ENCODE measurements around the gene ADCY10. TPM values are rescaled to one million over a fixed set of nuclear protein-coding genes. Genes with fewer than 3 reads are reported as not detected.

The ADCY10 gene
- total RNA-seq, 1 donor from 2014 or later: not detected

DNA sequence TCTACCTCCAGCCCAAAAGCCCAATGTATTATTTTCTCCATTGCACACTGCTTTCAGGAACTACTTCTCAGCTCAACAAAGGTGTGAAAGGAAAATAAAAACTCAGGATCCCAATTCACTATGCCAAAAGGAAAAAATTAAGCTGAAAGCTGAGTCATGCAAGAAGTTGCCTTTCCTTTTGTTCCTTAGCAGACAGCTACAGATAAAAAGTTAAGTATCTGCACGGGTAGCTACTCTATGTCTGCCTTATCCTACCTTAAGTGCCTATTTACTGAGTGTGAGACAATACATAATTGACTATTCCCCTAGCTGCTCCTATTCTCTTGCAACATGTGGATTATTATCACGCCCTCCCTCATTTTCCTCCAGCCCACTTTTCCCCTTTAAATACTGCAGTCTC lies 84.1 kb downstream of the ADCY10 start:
- TF ChIP-seq, protein P1, sequence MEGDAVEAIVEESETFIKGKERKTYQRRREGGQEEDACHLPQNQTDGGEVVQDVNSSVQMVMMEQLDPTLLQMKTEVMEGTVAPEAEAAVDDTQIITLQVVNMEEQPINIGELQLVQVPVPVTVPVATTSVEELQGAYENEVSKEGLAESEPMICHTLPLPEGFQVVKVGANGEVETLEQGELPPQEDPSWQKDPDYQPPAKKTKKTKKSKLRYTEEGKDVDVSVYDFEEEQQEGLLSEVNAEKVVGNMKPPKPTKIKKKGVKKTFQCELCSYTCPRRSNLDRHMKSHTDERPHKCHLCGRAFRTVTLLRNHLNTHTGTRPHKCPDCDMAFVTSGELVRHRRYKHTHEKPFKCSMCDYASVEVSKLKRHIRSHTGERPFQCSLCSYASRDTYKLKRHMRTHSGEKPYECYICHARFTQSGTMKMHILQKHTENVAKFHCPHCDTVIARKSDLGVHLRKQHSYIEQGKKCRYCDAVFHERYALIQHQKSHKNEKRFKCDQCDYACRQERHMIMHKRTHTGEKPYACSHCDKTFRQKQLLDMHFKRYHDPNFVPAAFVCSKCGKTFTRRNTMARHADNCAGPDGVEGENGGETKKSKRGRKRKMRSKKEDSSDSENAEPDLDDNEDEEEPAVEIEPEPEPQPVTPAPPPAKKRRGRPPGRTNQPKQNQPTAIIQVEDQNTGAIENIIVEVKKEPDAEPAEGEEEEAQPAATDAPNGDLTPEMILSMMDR (conservative IDR thresholded peaks at IDR 0.05; ENCODE audit: low read depth, low read length): no peak
- DNase-seq (ENCODE audit: low read depth): no peak
- no peak overlapping the region for H3K4me3 ChIP-seq (ENCODE audit: low read depth, low read length)

DNA sequence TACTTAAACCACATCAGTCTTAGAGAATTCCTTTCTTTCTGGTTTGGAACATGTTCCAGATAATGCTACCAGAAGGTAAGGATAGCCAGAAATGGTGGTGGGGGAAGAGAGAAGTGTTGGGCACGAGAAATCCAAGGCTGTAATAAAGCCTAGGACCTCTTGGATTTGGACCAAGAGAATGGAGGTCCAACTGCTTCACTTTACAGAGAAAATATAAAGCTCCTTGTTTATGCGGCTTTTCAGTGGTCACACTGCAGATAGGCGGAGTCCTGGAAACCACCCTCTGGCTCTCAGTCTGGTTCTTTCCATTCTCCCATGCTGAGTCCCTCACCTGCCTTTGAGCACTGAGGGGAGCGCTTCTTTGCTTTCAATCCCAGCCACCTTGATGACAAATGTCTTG lies 87.8 kb downstream of the ADCY10 start:
- TF ChIP-seq, protein P1 (conservative IDR thresholded peaks at IDR 0.05; ENCODE audit: low read depth, low read length): no peak
- DNase-seq (ENCODE audit: low read depth): no peak
- H3K4me3 ChIP-seq (ENCODE audit: low read depth, low read length): no peak overlapping the region

DNA sequence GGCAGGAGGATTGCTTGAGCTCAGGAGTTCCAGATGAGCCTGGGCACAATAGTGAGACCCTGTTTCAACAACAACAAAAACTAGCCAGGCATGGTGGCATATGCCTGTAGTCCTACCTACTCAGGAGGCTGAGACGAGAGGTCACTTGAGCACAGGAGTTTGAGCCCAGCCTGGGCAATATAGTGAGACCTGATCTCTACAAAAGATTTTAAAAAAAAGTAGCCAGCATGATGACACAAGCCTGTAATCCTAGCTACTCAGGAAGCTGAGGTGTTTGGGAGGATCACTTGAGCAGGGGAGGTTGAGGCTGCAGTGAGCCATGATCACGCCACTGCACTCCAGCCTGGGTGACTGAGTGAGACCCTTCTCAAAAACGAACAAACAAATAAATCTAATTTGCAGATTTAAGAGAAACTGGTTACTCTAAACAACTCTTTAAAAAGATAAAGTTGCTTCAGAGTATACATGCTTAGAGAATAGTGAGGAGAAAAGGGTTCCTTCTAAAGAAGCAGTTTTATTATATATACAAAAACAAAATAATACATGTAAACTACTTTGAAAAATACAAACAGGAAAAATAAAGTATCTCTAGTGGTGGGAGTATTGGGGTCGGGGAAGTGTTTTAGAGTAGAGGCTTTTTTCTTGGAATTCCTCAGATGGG lies 88.4 kb downstream of the ADCY10 start:
- no peak overlapping the region for H3K4me3 ChIP-seq (ENCODE audit: low read depth, low read length)
- TF ChIP-seq, protein P1 (conservative IDR thresholded peaks at IDR 0.05; ENCODE audit: low read depth, low read length): no peak
- DNase-seq (ENCODE audit: low read depth): no peak

DNA sequence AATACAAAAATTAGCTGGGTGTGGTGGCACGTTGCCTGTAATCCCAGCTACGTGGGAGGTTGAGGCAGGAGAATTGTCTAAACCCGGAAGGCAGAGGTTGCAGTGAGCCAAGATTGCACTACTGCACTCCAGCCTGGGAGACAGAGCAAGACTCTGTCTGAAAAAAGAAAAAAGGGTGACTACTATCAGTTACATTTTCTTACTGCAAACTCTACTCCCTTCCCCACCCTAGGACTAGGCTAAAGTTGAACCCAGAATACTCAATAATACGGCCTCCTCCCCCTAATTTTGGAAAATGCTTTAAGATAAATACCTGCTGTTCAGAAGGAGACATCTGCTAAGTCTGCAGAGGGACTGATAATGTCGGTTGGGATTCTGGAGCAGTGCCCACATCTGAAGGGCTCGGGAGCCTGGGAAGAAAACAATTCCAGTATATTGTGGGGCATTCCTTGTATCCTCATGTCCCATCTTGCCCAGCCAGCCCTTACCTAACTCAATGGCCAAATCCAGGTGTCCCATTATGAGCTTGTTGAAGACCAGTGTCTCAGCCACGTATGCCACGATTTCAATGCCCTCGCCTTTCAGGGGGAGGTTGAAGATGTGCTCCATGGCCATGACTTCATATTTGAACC lies 89.7 kb downstream of the ADCY10 start:
- DNase-seq (ENCODE audit: low read depth): no peak
- no peak overlapping the region for H3K4me3 ChIP-seq (ENCODE audit: low read depth, low read length)
- TF ChIP-seq, protein P1 (conservative IDR thresholded peaks at IDR 0.05; ENCODE audit: low read depth, low read length): no peak

DNA sequence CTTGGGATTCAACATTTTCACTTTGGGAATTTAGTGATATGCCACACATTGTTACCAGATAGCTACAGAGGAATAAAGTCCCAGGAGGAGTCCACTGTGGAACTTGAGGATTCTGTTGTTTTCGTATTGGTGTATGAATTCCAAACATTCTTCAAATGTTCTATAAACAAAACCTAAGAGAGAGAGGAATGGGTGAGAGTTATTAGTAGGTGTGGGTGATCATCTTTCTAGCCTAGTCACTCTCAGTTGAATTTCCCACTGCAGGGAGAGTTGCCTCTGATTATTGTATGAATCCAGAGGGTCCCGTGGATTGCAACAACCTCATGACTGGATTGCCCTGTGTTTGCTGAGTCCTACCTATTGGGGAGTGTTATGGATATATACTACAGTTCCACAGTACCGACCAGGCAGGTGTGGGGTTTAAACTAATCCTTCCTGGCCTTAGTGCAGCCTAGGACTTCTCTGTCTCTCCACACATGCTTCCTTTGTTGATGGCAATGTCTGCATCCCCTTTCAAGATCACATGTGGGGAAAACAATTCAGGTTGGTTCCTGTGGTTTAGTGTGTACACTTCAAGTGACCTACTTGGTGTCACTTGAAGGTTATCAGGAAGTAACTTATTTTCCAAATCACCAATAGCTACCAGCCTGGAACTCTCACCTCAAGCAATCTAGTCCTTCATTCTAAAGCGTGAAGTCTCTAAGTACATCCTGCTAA lies 91.8 kb downstream of the ADCY10 start:
- no peak for DNase-seq (ENCODE audit: low read depth)
- TF ChIP-seq, protein P1 (conservative IDR thresholded peaks at IDR 0.05; ENCODE audit: low read depth, low read length): no peak

DNA sequence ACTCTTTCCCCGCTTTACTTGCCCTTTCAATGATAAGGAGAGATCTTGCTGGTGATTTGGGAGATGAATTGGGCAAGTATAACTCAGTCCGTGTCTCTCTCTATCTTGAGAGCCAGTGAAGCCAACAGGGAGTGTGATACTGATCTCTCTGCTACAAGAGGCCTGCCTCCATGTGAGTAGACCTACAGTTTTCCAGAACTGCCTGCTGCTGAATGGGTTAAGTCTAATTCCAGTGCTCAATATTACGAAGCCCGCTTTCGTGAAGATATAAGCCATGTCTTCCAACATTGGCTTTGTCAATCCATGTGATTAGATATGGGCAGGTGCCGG lies 92.6 kb downstream of the ADCY10 start:
- no peak for DNase-seq (ENCODE audit: low read depth)
- TF ChIP-seq, protein P1 (conservative IDR thresholded peaks at IDR 0.05; ENCODE audit: low read depth, low read length): no peak

More for the DNA sequence above, 91.8 kb downstream of the ADCY10 start:
- no peak overlapping the region for H3K4me3 ChIP-seq (ENCODE audit: low read depth, low read length)

More for the DNA sequence above, 92.6 kb downstream of the ADCY10 start:
- no peak overlapping the region for H3K4me3 ChIP-seq (ENCODE audit: low read depth, low read length)

Measured in epithelial cell of proximal tubule (primary cell).